Astrocyte (in vitro differentiated cells and primary cell): Measurements from ENCODE around the gene NCOA3.

Experiments
- CTCF ChIP-seq: IDR thresholded peaks from 2 replicates; pipeline ENCODE4 v1.5.1; 2011; ENCODE audit warnings: low read depth, mild to moderate bottlenecking, inconsistent platforms, low read length, moderate library complexity; ENCODE audit not compliant: insufficient read depth
- EZH2 ChIP-seq: IDR thresholded peaks from 2 replicates; pipeline ENCODE4 v1.6.1; 2012; ENCODE audit warnings: mild to moderate bottlenecking, low read length, inconsistent platforms; ENCODE audit not compliant: insufficient read depth

- TF ChIP-seq EZH2: no peak
- no peak for TF ChIP-seq CTCF
Observed at GRCh38 chr20:47653869-47654268, 152.2 kb downstream of the NCOA3 start.
